Transverse colon (tissue), 3 donors: ENCODE data around the gene CPNE7.

Source experiments
- POLR2A ChIP-seq: fragments of 450-650 bp; IDR thresholded peaks from one replicate; pipeline ENCODE4 v1.6.1; 2016; ENCODE audit warnings: antibody characterized with exemption, mild to moderate bottlenecking, moderate library complexity
- TF ChIP-seq, protein P1 (sequence below), 5 experiments: fragments of 200-600 bp in 3 of 5; fragments of 450-650 bp in 2 of 5; sonication (generic) in 3 of 5; IDR thresholded peaks; 1 replicate in 2 of 5; 2 replicates in 3 of 5; pipeline ENCODE4 v1.5.1; 2016 to 2017; ENCODE audit warnings: antibody characterized with exemption in 5 of 5, inconsistent platforms in 3 of 5, mild to moderate bottlenecking in 2 of 5, moderate library complexity in 1 of 5

DNA sequence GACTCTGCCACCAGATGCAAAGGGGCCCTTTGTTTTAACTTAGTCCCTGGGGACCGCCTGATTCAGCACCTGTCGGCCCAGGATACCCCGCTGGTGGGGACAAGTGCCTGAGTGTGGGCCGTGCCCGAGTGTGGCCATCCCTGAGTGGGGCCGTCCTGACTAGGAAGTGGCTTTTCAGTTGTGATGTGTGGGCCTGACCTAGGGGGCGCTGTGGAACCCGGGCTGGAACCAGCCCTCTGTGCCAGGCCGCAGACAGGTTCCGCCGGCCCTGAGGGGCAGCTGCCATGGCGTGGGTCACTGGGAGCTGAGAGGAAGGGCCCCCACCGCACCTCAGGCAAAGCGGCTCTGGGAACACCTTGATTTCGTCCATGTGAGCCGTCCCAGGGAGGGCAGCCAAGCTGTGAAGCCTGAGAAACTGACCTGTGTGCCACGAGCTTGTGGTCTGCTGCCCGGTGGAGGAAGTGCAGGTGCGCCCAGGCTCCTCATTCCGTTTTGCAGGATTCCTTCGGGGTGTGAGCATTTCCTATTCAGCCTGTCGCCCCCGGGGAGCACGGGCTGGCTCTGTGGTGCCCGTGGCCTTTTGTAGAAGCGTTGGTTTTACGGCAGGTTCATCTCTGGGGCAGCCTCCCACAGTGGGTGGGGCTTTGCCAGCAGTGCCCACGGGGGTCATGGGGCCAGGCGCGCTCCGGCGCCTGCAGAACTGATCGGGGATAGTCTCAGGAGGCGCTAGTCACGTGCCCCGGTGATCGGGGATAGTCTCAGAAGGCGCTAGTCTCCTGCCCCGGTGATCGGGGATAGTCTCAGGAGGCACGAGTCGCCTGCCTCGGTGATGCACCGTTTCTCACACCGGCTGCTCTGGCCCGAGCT lies 9.8 kb upstream of the CPNE7 start:
- TF ChIP-seq, protein P1, sequence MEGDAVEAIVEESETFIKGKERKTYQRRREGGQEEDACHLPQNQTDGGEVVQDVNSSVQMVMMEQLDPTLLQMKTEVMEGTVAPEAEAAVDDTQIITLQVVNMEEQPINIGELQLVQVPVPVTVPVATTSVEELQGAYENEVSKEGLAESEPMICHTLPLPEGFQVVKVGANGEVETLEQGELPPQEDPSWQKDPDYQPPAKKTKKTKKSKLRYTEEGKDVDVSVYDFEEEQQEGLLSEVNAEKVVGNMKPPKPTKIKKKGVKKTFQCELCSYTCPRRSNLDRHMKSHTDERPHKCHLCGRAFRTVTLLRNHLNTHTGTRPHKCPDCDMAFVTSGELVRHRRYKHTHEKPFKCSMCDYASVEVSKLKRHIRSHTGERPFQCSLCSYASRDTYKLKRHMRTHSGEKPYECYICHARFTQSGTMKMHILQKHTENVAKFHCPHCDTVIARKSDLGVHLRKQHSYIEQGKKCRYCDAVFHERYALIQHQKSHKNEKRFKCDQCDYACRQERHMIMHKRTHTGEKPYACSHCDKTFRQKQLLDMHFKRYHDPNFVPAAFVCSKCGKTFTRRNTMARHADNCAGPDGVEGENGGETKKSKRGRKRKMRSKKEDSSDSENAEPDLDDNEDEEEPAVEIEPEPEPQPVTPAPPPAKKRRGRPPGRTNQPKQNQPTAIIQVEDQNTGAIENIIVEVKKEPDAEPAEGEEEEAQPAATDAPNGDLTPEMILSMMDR (IDR thresholded peaks at IDR 0.05) = peak; percentile 44 to 72 (median 53)
- peak; percentile 53 for TF ChIP-seq POLR2A
